IMR-90 (cell line): ENCODE results near the gene KDM4B. TPM values are rescaled to one million over a fixed set of nuclear protein-coding genes. Genes with fewer than 3 reads are reported as not detected.

Experiments used
- ATAC-seq: fragments of 200-7000 bp; cut with Tn5 transposase; 2 replicates; pipeline ENCODE4 v1.9.1; 2020; ENCODE audit warnings: low read depth, mild to moderate bottlenecking, moderate library complexity
- BruUV-seq: library from RNA; stranded (reverse); fragments of 400-500 nt; replicated peaks from 2 replicates; lab custom pipeline; 2021; lab: Mats Ljungman, UMichigan
- CTCF ChIA-PET: fragments of 300-600 bp; formaldehyde crosslinking; extraction: SDS; loops from one replicate; lab custom pipeline; 2021; ENCODE audit warnings: antibody characterized with exemption; lab: Yijun Ruan, JAX
- POLR2A ChIA-PET: fragments of 300-600 bp; sonication (Branson Sonifier 250); formaldehyde crosslinking; loops from one replicate; lab custom pipeline; 2022; ENCODE audit warnings: antibody characterized with exemption; ENCODE audit not compliant: unreplicated experiment; lab: Charles Lee
- DNase-seq: peaks from one replicate; pipeline ENCODE4 v3.0.0; 2013
- H2AFZ ChIP-seq: replicated peaks from 2 replicates; pipeline ENCODE3; 2013; ENCODE audit warnings: low read length, mild to moderate bottlenecking; ENCODE audit not compliant: poor library complexity
- H2AK5ac ChIP-seq: 2 replicates; pipeline ENCODE4 v1.6.1; 2013; ENCODE audit warnings: low read depth, low read length, inconsistent platforms
- H2AK9ac ChIP-seq: replicated peaks from 2 replicates; pipeline ENCODE3; 2013; ENCODE audit warnings: mild to moderate bottlenecking, low read depth, low read length, moderate library complexity; ENCODE audit not compliant: poor library complexity
- H2BK120ac ChIP-seq: 2 replicates; pipeline ENCODE4 v1.6.1; 2013; ENCODE audit warnings: low read depth, low read length, inconsistent platforms
- H2BK15ac ChIP-seq: 3 replicates; pipeline ENCODE4 v1.6.1; 2013; ENCODE audit warnings: low read depth, low read length, inconsistent platforms
- H2BK20ac ChIP-seq: 2 replicates; pipeline ENCODE4 v1.6.1; 2013; ENCODE audit warnings: low read depth, mild to moderate bottlenecking, inconsistent platforms, low read length, moderate library complexity
- H2BK5ac ChIP-seq: 2 replicates; pipeline ENCODE4 v1.6.1; 2013; ENCODE audit warnings: mild to moderate bottlenecking, low read depth, low read length, inconsistent platforms; ENCODE audit not compliant: poor library complexity, severe bottlenecking
- H3K14ac ChIP-seq: replicated peaks from 2 replicates; pipeline ENCODE4 v1.6.1; 2013; ENCODE audit warnings: low read depth, low read length, inconsistent platforms
- H3K18ac ChIP-seq: 2 replicates; pipeline ENCODE4 v1.6.1; 2013; ENCODE audit warnings: low read depth, low read length, control low read depth
- H3K23ac ChIP-seq: 2 replicates; pipeline ENCODE4 v1.6.1; 2013; ENCODE audit warnings: low read depth, low read length, inconsistent platforms
- H3K27ac ChIP-seq: 2 replicates; pipeline ENCODE4 v1.5.1; 2013; ENCODE audit warnings: mild to moderate bottlenecking, control low read depth, low read length; ENCODE audit not compliant: insufficient read depth
- H3K27me3 ChIP-seq: 2 replicates; pipeline ENCODE4 v1.6.1; 2013; ENCODE audit warnings: low read length; ENCODE audit not compliant: control insufficient read depth, insufficient read depth
- H3K36me3 ChIP-seq: 2 replicates; pipeline ENCODE4 v1.6.1; 2013; ENCODE audit warnings: low read length, mixed read lengths; ENCODE audit not compliant: control insufficient read depth, insufficient read depth
- H3K4ac ChIP-seq: 2 replicates; pipeline ENCODE4 v1.6.1; 2013; ENCODE audit warnings: low read depth, low read length, inconsistent platforms
- H3K4me1 ChIP-seq: 2 replicates; pipeline ENCODE4 v1.6.1; 2013; ENCODE audit warnings: low read length, mixed read lengths; ENCODE audit not compliant: control insufficient read depth, insufficient read depth
- H3K4me2 ChIP-seq: 2 replicates; pipeline ENCODE4 v1.6.1; 2013; ENCODE audit warnings: low read depth, mild to moderate bottlenecking, control low read depth, low read length, moderate library complexity
- H3K4me3 ChIP-seq: 2 replicates; pipeline ENCODE4 v1.5.1; 2013; ENCODE audit warnings: low read depth, mild to moderate bottlenecking, control low read depth, low read length, moderate library complexity; ENCODE audit not compliant: insufficient read depth
- H3K56ac ChIP-seq: 2 replicates; pipeline ENCODE4 v1.6.1; 2013; ENCODE audit warnings: low read length, inconsistent platforms; ENCODE audit not compliant: insufficient read depth; ENCODE audit errors: extremely low read depth
- H3K79me1 ChIP-seq, 2 experiments: 2 replicates each; pipeline ENCODE4 v1.6.1; 2013; ENCODE audit warnings: low read length in 2 of 2, inconsistent platforms in 1 of 2, low read depth in 1 of 2
- H3K9ac ChIP-seq: 2 replicates; pipeline ENCODE4 v1.6.1; 2013; ENCODE audit warnings: low read depth, low read length, control low read depth
- H3K9me1 ChIP-seq: 2 replicates; pipeline ENCODE4 v1.6.1; 2013; ENCODE audit warnings: low read length, inconsistent platforms; ENCODE audit not compliant: insufficient read depth
- H3K9me3 ChIP-seq: 2 replicates; pipeline ENCODE4 v1.6.1; 2013; ENCODE audit warnings: low read length; ENCODE audit not compliant: control insufficient read depth, insufficient read depth
- H4K20me1 ChIP-seq: 2 replicates; pipeline ENCODE4 v1.6.1; 2013; ENCODE audit warnings: low read length, inconsistent platforms; ENCODE audit not compliant: insufficient read depth
- H4K5ac ChIP-seq: 2 replicates; pipeline ENCODE4 v1.6.1; 2013; ENCODE audit warnings: mild to moderate bottlenecking, low read depth, low read length, control low read depth
- H4K8ac ChIP-seq, 2 experiments: 2 replicates each; pipeline ENCODE4 v1.6.1; 2013; ENCODE audit warnings: low read depth in 2 of 2, low read length in 2 of 2, control low read depth in 1 of 2, inconsistent platforms in 1 of 2
- H4K91ac ChIP-seq: 2 replicates; pipeline ENCODE4 v1.6.1; 2013; ENCODE audit warnings: low read depth, low read length, inconsistent platforms; ENCODE audit not compliant: insufficient read depth
- CEBPB ChIP-seq: IDR thresholded peaks from 2 replicates; pipeline ENCODE4 v1.6.1; 2012; ENCODE audit warnings: low read depth, low read length, improper control_type of control experiment
- CHD1 ChIP-seq: IDR thresholded peaks from 2 replicates; pipeline ENCODE4 v1.6.1; 2012; ENCODE audit warnings: low read depth, low read length, improper control_type of control experiment
- FOS ChIP-seq: fragments of 150-350 bp; IDR thresholded peaks from 2 replicates; pipeline ENCODE4 v1.6.1; 2016; ENCODE audit warnings: low read depth, low read length
- MAFK ChIP-seq: IDR thresholded peaks from 2 replicates; pipeline ENCODE4 v1.6.1; 2012; ENCODE audit warnings: low read depth, low read length, improper control_type of control experiment
- MAZ ChIP-seq: IDR thresholded peaks from 2 replicates; pipeline ENCODE4 v1.6.1; 2012; ENCODE audit warnings: low read depth, mild to moderate bottlenecking, low read length, improper control_type of control experiment, moderate library complexity, borderline replicate concordance
- MXI1 ChIP-seq: IDR thresholded peaks from 2 replicates; pipeline ENCODE4 v1.6.1; 2012; ENCODE audit warnings: low read depth, mild to moderate bottlenecking, low read length, moderate library complexity, borderline replicate concordance
- NFE2L2 ChIP-seq: fragments of 150-350 bp; IDR thresholded peaks from 2 replicates; pipeline ENCODE4 v1.6.1; 2016; ENCODE audit warnings: low read depth, mild to moderate bottlenecking, low read length
- POLR2A ChIP-seq: IDR thresholded peaks from 2 replicates; pipeline ENCODE4 v1.6.1; 2012; ENCODE audit warnings: mild to moderate bottlenecking, low read depth, low read length
- RAD21 ChIP-seq: IDR thresholded peaks from 2 replicates; pipeline ENCODE4 v1.6.1; 2012; ENCODE audit warnings: low read length, improper control_type of control experiment
- RFX5 ChIP-seq: IDR thresholded peaks from 2 replicates; pipeline ENCODE4 v1.8.0; 2012; ENCODE audit warnings: low read depth, mild to moderate bottlenecking, low read length, moderate library complexity
- SMC3 ChIP-seq: fragments of 150-350 bp; IDR thresholded peaks from 2 replicates; pipeline ENCODE4 v1.6.1; 2016; ENCODE audit warnings: low read depth, mild to moderate bottlenecking, antibody characterized with exemption, low read length, moderate library complexity
- WGBS, 2 experiments: methylation state at CpG; one replicate each; pipeline versions ENCODE4 v1.1.5 to v1.1.7; 2013; ENCODE audit warnings: missing lambda C conversion rate in 2 of 2; ENCODE audit not compliant: insufficient read length in 1 of 2; ENCODE audit errors: extremely low coverage in 2 of 2; 5-methylcytosine and 5-hydroxymethylcytosine counted together
- dilution Hi-C: fragments of 300-500 bp; cut with HindIII; formaldehyde crosslinking; loops from one replicate; pipeline ENCODE4 v1.14.3; 2018; ENCODE audit warnings: low sequenced_read_pairs; ENCODE audit not compliant: unreplicated experiment
- in situ Hi-C: fragments of 300-500 bp; cut with MboI; formaldehyde crosslinking; loops from 3 replicates; pipeline ENCODE4 v1.14.3; 2019; ENCODE audit warnings: low sequenced_read_pairs, inconsistent platforms, mixed read lengths
- intact Hi-C: fragments of 100-400 bp; cut with micrococcal nuclease; formaldehyde crosslinking; loops from 2 replicates; pipeline ENCODE4 v1.10.0; 2022
- polyA plus RNA-seq, 3 experiments: library from polyadenylated mRNA; depleted of rRNA; stranded (reverse); fragments of >200 nt; gene quantifications; 2 replicates each; pipeline ENCODE4 v1.2.3, GENCODE V29; 2012; ENCODE audit warnings: low replicate concordance in 1 of 3
- total RNA-seq: library from RNA; depleted of rRNA; stranded (reverse); fragments of >200 nt; gene quantifications from 2 replicates; pipeline ENCODE4 v1.2.3, GENCODE V29; 2012
- TF ChIP-seq, protein P1 (sequence below): fragments of 150-350 bp; IDR thresholded peaks from 2 replicates; pipeline ENCODE4 v1.6.1; 2017; ENCODE audit warnings: mild to moderate bottlenecking, antibody characterized with exemption, low read length, low read depth
- TF ChIP-seq, protein P2 (sequence below): fragments of 150-350 bp; IDR thresholded peaks from 2 replicates; pipeline ENCODE4 v1.6.1; 2016; ENCODE audit warnings: low read depth, mild to moderate bottlenecking, low read length, moderate library complexity, borderline replicate concordance

KDM4B gene
- total and polyA plus RNA-seq, 2 of the 4 experiments (the other 2 are of a cell fraction), result 5.0 to 17.9 TPM

DNA sequence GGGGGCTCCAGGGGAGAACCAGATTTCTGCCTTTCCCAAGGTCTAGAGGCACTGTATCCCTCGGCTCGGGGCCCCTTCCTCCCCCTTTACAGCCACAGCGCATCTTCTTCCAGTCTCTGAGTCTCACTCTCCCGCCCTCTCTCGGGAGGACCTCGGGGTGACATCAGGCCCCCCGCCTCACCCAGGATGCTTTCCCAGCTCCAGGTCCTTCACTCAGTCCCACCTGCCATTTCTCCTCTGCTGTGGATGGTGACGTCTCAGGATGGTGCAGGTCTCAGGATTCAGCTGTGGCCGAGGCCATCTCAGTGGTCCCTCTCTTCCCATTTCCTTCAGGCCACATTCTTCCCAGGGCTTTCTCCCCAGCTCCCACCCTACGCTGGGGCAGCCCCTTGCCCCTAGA lies 13.6 kb upstream of the KDM4B start:
- Histone ChIP-seq H3K79me1 (peaks cover 0 to 41% of the 10 kb centered on the region in 2 experiments), H3K9me1 (no peaks in the 10 kb centered on the region), H2BK20ac (no peak overlapping the region), H2AK9ac (no peak overlapping the region), H4K8ac (no peak overlapping the region), H3K9ac (no peak overlapping the region), H2AK5ac (no peak overlapping the region), H3K23ac (no peak overlapping the region), H3K4me1 (no peaks in the 10 kb centered on the region), H2AFZ (no peak overlapping the region), H3K18ac (no peak overlapping the region), H3K27me3 (no peaks in the 10 kb centered on the region), H2BK120ac (no peak overlapping the region), H3K4me3 (no peak overlapping the region), H4K5ac (no peak overlapping the region), H3K56ac (no peak overlapping the region), H3K14ac (no peak overlapping the region), H4K20me1 (peaks cover 6% of the 10 kb centered on the region), H3K4me2 (no peak overlapping the region), H3K9me3 (no peaks in the 10 kb centered on the region), H3K36me3 (peaks cover 34% of the 10 kb centered on the region), H4K91ac (no peak overlapping the region), H3K27ac (no peak overlapping the region), H2BK5ac (no peak overlapping the region), H2BK15ac (no peak overlapping the region), H3K4ac (no peak overlapping the region)
- 98% methylated on average over 9 of the region's 10 CpGs; no CpG with 5 or more reads in 1 of the 2 experiments for WGBS, 2 experiments
- no peak for TF ChIP-seq MAFK
- TF ChIP-seq SMC3, result no peak
- TF ChIP-seq NFE2L2, result no peak
- no peak for TF ChIP-seq RFX5
- TF ChIP-seq, protein P1, sequence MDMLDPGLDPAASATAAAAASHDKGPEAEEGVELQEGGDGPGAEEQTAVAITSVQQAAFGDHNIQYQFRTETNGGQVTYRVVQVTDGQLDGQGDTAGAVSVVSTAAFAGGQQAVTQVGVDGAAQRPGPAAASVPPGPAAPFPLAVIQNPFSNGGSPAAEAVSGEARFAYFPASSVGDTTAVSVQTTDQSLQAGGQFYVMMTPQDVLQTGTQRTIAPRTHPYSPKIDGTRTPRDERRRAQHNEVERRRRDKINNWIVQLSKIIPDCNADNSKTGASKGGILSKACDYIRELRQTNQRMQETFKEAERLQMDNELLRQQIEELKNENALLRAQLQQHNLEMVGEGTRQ, result no peak
- no peak for TF ChIP-seq RAD21
- TF ChIP-seq MAZ, result no peak
- no peak for TF ChIP-seq CEBPB
- TF ChIP-seq POLR2A, result no peak
- TF ChIP-seq FOS, result no peak
- TF ChIP-seq, protein P2, sequence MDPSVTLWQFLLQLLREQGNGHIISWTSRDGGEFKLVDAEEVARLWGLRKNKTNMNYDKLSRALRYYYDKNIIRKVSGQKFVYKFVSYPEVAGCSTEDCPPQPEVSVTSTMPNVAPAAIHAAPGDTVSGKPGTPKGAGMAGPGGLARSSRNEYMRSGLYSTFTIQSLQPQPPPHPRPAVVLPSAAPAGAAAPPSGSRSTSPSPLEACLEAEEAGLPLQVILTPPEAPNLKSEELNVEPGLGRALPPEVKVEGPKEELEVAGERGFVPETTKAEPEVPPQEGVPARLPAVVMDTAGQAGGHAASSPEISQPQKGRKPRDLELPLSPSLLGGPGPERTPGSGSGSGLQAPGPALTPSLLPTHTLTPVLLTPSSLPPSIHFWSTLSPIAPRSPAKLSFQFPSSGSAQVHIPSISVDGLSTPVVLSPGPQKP, result no peak
- TF ChIP-seq CHD1, result no peak
- no peak for TF ChIP-seq MXI1
- no peak for DNase-seq
- ChIA-PET POLR2A (no interaction called here), CTCF (no interaction called here)
- no TSS peak for BruUV-seq
- in situ Hi-C loops, result no loop called here
- ATAC-seq, result no peak
- intact Hi-C loops, result no loop called here
- dilution Hi-C loops, result no loop called here
